ENCODE results near the gene HOXC9. TPM values are rescaled to one million over a fixed set of nuclear protein-coding genes. Genes with fewer than 3 reads are reported as not detected.

HOXC9 gene
- total and polyA plus RNA-seq, 9 of the 15 experiments (the other 6 are each of a cell fraction or from before 2014, with no cell fraction given), result 1.1 to 10.5 (median 9.3) TPM

DNA sequence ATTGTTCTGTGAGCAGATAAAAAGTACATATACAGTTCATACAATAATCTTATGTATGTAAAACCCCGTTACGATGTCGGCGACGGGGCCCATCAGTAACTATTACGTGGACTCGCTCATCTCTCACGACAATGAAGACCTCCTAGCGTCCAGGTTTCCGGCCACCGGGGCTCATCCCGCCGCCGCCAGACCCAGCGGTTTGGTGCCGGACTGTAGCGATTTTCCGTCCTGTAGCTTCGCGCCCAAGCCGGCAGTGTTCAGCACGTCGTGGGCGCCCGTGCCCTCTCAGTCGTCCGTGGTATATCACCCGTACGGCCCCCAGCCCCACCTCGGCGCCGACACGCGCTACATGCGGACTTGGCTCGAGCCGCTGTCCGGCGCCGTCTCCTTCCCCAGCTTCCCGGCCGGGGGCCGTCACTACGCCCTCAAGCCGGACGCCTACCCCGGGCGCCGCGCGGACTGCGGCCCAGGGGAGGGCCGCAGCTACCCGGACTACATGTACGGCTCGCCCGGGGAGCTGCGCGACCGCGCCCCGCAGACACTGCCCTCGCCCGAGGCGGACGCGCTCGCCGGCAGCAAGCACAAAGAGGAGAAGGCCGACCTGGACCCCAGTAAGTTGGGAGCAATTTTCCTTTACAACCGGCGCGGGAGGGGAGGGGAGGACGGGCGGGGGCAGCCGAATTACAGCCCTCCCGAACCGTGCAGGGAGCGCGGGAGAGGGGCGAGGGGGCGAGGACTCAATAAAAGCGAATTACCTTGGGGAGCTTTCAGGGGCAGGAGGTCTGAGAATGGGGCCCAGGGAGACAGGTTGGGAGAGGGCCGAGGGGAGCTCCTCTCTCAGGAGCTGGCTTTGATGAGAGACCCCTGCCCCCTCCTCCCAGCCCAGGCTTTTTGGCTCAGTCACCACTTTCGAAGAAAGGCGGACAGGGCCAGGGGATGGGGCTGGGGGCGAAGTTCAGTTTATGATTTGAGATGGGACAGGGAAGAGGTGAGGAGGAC is at the start of gene HOXC9 (continued):
- TF ChIP-seq U2AF1 (optimal IDR thresholded peaks at IDR 0.05; ENCODE audit: low read depth, low read length), result peak; percentile 96
- TF ChIP-seq ETS2 (tag; IDR thresholded peaks at IDR 0.05; ENCODE audit: borderline replicate concordance, poor library complexity, severe bottlenecking), result no peak
- TF ChIP-seq, protein P1, sequence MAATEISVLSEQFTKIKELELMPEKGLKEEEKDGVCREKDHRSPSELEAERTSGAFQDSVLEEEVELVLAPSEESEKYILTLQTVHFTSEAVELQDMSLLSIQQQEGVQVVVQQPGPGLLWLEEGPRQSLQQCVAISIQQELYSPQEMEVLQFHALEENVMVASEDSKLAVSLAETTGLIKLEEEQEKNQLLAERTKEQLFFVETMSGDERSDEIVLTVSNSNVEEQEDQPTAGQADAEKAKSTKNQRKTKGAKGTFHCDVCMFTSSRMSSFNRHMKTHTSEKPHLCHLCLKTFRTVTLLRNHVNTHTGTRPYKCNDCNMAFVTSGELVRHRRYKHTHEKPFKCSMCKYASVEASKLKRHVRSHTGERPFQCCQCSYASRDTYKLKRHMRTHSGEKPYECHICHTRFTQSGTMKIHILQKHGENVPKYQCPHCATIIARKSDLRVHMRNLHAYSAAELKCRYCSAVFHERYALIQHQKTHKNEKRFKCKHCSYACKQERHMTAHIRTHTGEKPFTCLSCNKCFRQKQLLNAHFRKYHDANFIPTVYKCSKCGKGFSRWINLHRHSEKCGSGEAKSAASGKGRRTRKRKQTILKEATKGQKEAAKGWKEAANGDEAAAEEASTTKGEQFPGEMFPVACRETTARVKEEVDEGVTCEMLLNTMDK (IDR thresholded peaks at IDR 0.05; ENCODE audit: borderline replicate concordance, insufficient read depth, low read depth, low read length, poor library complexity, severe bottlenecking), result no peak
- TF ChIP-seq E2F3 (CRISPR knock-in tag; IDR thresholded peaks at IDR 0.05), result peak; percentile 30; the same call in 1 of the 2 replicates
- peak; percentile 71 for TF ChIP-seq ARID4B (CRISPR knock-in tag; IDR thresholded peaks at IDR 0.05)
- TF ChIP-seq TEAD1 (CRISPR knock-in tag; IDR thresholded peaks at IDR 0.05), result peak in 1 of 2 experiments; percentile 70; a peak in 1 of 4 replicates
- TF ChIP-seq ZNF717 (CRISPR knock-in tag; IDR thresholded peaks at IDR 0.05), result no peak
- TF ChIP-seq, protein P2, sequence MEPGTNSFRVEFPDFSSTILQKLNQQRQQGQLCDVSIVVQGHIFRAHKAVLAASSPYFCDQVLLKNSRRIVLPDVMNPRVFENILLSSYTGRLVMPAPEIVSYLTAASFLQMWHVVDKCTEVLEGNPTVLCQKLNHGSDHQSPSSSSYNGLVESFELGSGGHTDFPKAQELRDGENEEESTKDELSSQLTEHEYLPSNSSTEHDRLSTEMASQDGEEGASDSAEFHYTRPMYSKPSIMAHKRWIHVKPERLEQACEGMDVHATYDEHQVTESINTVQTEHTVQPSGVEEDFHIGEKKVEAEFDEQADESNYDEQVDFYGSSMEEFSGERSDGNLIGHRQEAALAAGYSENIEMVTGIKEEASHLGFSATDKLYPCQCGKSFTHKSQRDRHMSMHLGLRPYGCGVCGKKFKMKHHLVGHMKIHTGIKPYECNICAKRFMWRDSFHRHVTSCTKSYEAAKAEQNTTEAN (CRISPR knock-in tag; IDR thresholded peaks at IDR 0.05), result peak; percentile 57; the same call in 1 of the 2 replicates
- 0 out of 2 replicates have a peak, but pooled peaks have one; percentile 6 for TF ChIP-seq BCOR (IDR thresholded peaks at IDR 0.05)
- TF ChIP-seq POLR2G (IDR thresholded peaks at IDR 0.05; ENCODE audit: low read depth, low read length), result peak; percentile 92
- TF ChIP-seq, protein P3, sequence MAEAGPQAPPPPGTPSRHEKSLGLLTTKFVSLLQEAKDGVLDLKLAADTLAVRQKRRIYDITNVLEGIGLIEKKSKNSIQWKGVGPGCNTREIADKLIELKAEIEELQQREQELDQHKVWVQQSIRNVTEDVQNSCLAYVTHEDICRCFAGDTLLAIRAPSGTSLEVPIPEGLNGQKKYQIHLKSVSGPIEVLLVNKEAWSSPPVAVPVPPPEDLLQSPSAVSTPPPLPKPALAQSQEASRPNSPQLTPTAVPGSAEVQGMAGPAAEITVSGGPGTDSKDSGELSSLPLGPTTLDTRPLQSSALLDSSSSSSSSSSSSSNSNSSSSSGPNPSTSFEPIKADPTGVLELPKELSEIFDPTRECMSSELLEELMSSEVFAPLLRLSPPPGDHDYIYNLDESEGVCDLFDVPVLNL (CRISPR knock-in tag; IDR thresholded peaks at IDR 0.05; ENCODE audit: low read depth), result 0 out of 2 replicates have a peak, but pooled peaks have one; percentile 9
- TF ChIP-seq FIP1L1 (IDR thresholded peaks at IDR 0.05; ENCODE audit: low read depth, low read length, poor library complexity, severe bottlenecking), result peak; percentile 32
- 0 out of 2 replicates have a peak, but pooled peaks have one; percentile 57 for TF ChIP-seq ELF2 (CRISPR knock-in tag; IDR thresholded peaks at IDR 0.05)
- TF ChIP-seq ZNF76 (CRISPR knock-in tag; IDR thresholded peaks at IDR 0.05; ENCODE audit: borderline replicate concordance), result no peak
